Measurements from ENCODE around the gene LPP.
"Not testable (repeated sequence)": the region's sequence is repeated elsewhere in the genome, so short reads cannot be mapped to it uniquely, and the experiment has no call there.

Gene LPP

GRCh38 chr3:188580223-188580622 lies 426.3 kb downstream of the LPP start:
- DNase-seq, result no peak

GRCh38 chr3:188580659-188581058 lies 426.7 kb downstream of the LPP start:
- no peak for DNase-seq

DNA sequence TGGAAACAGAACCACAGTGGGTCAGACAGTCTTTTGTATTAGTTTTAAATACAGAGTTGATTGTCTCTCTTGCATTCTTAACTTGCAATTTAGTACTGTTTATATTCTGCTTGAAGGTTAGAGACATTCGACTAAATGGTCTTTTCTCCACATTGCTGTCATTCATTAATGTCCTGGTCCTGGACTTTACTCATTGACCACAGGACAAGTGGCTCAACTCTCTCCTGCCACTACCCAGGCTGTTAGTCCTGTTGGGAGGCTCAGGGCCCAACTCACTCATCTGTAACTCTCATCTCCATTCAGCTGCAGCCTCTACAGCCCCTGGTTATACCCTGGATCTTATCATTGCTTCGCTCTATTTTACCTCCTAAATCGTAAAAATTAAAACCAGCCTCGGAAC lies 427.4 kb downstream of the LPP start:
- DNase-seq, result no peak

GRCh38 chr3:188581792-188582191 lies 427.8 kb downstream of the LPP start:
- DNase-seq, result no peak

DNA sequence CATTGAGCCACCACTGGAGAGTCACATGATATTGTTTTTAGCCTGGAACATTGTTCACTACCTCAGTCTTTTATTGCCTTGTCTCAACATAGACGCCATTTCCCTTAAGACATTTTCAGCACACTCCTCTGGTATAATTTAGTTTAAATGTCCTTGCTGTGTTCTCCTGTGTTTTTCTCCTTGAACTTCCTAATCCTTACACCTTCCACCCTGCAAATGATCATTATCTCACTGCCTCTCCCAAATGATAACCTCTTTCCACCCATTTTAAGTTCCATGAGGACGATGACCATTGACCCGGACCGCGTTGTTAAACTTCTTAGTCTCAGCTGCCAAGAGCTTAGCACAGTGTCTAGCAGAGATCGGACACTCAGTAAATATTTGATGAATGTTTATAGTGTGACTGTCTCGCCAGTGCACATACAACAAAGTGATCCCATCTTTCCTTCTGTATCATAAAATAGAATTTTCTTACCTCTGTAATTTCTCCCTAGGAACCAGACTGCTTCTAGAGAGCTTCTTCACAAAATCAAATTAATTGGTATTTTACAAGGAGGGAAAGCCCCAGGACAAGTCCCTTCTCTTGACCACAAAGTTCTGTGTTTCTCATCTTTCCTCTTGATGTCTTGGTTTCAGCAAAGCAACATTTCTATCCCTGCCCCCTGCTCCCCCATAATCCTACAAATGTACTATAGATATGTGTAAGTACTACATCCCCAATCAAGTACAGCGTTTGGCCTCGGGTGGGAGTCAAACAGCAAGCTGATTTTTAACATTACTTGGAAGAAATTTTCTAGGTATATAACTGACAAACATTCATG lies 429.6 kb downstream of the LPP start:
- no peak for DNase-seq

GRCh38 chr3:188584162-188584529 lies 430.2 kb downstream of the LPP start:
- DNase-seq, result peak in 1 of 51 donors; percentile 26

DNA sequence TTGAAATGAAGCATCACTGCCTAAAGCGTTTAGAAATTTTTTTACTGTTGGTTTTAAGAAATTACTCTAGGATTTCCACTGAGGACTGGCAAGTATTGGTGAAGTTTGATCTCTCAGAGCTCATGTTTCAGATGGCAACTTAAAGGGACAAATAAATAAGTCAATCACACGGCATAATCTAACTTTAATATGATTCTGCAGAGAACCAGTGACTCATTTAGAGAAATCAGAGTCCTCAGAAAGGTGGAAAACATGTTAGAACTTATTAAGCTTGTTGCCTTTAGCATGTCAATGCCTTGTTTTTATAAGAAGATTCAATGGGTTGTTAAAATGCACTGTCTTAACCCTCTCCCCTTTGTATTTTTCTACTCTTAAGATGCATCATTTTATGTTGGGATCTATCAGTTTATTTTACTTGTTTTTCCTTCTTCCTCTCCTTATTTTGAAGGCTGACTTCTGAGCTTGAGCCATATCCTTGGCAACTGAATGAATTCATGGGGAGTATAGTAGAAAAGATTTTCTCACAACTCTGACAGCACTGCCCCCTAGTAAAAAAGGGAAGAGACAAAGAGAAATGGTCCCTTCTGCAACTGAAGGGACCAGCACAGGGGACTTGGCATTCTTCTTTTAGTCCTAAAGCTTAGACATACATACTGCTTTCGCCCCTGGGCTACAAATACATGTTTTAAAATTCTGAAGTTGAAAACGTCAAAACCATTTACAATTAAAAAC lies 431.2 kb downstream of the LPP start:
- DNase-seq, result no peak

DNA sequence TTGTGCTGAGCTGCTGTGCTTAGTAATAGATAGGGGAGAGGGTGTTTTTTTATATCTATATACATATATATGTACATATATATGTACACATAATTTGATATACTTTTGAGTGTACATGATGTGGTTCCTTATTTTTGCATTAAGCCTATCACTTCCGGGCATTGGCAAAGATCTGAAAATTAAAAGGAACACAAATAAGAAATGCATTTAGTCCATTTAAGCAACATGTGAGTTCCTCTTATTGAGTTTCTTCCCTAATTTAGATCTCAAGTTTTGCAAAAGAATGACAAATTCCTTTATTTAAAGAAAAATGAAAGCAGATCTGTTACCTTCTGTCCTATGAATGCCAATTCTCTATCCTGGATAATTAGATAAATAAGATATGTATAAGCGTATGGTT lies 435.1 kb downstream of the LPP start:
- DNase-seq, result no peak

GRCh38 chr3:188589771-188590170 lies 435.8 kb downstream of the LPP start:
- DNase-seq, result no peak

DNA sequence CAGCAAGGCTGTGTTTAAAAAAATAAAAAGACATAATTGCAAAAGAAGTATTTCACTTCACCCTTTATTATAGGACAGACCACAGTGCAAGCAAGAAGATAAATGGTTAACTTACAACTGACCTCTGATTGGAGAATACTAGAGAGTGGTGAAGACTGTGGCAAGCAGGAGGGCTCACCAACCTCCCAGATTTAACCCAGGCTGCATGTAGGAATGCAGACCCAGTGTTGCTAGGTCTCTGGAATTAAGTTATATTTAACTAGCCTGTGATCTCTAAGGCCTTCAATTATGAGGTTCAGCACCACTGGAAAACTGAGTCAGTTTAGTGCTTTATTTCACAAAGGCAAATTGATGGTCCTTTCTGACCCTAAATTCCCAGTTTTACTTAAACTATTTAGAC lies 436.6 kb downstream of the LPP start:
- DNase-seq, result no peak

DNA sequence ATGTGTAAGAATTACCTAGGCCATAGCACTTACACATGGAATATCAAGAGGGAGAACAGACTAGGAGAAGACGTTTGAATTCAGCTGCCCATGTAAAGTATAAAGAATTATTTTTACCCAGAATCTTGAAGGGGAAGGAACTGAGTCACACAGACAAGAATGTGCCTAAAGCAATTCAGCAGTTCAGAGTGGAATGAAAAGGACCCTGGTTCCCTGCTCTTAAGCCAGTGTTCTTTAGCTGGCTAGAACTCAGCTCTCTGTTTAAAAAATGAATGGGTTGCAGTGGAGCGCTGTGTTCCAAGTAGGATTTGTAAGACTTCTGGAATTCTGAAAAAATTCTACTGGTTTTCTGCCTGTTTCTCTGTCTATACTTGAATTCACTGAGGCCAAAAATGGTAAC lies 440.2 kb downstream of the LPP start:
- DNase-seq, result peak in 4 of 51 donors; percentile 19 to 48 (median 28)

GRCh38 chr3:188595890-188596376 lies 442.0 kb downstream of the LPP start:
- peak in 1 of 51 donors; percentile 15 for DNase-seq

- no peak for DNase-seq
Measured at GRCh38 chr3:188598894-188599293, 444.9 kb downstream of the LPP start.

GRCh38 chr3:188602111-188602510 lies 448.2 kb downstream of the LPP start:
- no peak for DNase-seq

GRCh38 chr3:188602620-188603019 lies 448.7 kb downstream of the LPP start:
- no peak for DNase-seq

- DNase-seq, result no peak
Measured at GRCh38 chr3:188604651-188605050, 450.7 kb downstream of the LPP start.

DNA sequence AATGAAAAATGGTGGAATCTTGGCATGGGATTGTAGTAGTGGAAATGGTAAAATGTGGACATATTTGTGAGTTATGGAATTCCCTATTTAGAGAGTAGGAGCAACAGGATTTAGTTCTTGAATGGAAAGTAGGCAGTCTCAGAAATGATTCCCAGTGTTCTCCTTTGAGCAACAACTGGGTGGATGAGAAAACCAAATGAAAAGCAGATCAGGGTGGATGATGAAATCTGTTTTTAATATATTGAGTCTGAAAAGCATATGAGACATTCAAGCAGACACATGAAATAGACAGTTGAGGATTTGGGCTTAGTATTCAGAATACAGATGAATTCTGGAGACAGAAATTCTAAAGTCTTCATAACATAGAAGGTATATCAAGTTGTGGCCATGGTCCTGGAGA lies 451.3 kb downstream of the LPP start:
- DNase-seq, result no peak

DNA sequence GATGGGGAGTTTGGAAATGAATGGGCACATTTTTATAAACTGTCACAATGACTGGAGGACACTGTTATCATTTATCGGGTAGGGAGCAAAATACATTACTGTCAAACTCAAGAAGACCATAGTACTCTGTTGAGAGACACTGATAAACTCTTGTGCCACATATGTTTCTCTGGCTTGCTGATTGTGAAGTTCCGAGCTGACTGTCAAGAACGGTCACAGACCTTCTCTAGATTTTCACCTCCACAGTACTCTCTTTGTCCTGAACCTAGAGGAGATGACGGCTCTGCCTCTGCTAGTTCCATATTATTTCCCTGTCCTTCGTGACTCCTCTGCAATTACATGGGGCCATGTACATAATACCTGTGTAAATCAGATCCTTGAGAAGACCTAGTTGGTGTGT lies 451.9 kb downstream of the LPP start:
- no peak for DNase-seq

DNA sequence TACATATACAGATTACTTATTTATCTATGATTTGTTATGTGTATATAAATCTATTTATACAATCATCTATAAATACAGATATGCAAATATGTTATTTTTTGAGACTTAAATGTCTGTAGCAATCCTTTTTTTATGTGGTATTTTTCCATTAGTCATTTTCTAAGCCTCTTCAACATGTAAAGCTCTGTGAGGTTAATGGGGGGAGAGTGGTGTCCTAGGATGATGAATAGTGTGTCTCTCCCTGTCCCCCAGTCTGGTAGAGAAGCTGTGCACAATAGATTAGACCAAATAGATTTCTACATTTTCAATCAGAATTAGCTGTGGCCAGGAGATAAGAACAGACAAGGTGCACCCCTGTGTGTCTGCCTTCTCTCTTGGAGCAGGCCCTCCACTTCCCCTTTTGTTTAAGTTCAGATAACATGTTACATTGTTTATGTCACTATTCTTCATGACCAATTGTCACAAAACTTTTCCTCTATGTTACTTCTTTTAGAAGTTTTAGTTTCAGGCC lies 453.9 kb downstream of the LPP start:
- no peak for DNase-seq

DNA sequence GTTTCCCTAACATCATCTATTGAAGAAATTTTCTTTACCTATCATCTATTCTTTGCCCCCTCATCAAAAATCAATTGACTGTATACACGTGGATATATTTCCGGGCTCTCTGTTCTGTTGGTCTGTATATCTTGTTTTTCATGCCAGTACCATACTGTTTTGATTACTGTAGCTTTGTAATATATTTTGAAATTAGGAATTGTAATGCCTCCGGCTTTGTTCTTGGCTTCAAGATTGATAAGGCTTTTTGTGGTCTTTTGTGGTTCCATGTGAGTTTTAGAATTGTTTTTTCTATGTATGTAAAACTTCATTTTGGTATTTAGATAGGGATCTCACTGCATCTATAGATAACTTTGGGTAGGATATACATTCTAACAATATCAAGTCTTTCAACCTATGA lies 454.4 kb downstream of the LPP start:
- DNase-seq, result no peak

DNA sequence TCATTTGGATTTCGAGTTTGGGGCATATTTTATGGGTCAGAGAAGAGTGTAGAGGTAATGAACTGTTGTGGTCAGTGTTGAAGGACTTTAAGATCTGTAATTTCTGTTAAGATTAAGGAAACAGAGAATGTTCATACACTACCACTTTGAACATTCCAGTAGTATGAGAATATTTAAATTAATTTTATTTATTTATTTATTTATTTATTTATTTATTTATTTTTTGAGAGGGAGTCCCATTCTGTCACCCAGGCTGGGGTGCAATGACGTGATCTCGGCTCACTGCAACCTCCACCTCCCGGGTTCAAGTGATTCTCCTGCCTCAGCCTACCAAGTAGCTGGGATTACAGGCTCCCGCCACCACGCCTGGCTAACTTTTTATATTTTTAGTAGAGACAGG lies 459.8 kb downstream of the LPP start:
- not testable (repeated sequence) for DNase-seq

DNA sequence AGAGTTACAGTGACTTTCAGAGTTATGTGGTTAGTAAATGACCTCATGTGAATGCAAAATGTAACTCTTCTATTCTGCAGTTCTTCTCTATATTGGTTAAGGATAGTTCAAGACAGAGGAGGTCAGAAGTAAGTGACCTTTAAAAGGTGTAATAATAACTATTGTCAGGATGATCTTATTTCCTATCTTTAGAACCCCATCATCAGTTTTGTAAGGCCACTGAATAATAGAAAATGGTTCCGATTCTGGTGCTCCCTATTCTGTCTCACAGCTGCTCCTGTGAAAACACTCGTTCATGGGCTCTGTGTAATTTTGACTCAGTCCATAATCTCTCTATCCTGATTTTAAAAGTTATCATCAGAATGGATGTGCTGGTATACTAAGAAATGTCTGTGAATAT lies 463.3 kb downstream of the LPP start:
- no peak for DNase-seq
